ENCODE results near the gene INPP5A. TPM values are rescaled to one million over a fixed set of nuclear protein-coding genes. Genes with fewer than 3 reads are reported as not detected.

INPP5A gene
- total and polyA plus RNA-seq, 9 of the 15 experiments (the other 6 are each of a cell fraction or from before 2014, with no cell fraction given), result 0.66 to 11.6 (median 7.7) TPM

DNA sequence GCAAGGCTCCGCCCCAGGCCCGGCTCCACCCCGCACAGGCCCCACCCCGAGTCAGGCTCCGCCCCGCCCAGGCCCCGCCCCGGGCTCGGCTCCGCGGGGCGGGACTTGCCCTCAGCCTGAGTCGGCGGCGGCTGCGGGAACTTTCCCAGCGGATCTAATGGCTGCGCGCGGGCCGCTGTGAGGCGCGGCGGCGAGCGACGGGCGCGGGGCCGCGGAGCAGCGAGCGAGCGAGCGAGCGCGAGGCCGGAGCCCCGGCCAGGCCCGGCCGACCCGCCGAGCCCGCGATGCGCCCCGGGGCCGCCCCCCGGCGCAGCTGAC is at the start of gene INPP5A (continued):
- peak in 2 of 3 experiments; percentile 74 to 89 for TF ChIP-seq YY1 (IDR thresholded peaks at IDR 0.05; ENCODE audit: borderline replicate concordance in 1 of 3, control insufficient read depth in 1 of 3, extremely low read depth in 1 of 3, insufficient read depth in 3 of 3, insufficient read length in 1 of 3, insufficient replicate concordance in 2 of 3, low read depth in 1 of 3, low read length in 2 of 3)
- TF ChIP-seq, protein P1, sequence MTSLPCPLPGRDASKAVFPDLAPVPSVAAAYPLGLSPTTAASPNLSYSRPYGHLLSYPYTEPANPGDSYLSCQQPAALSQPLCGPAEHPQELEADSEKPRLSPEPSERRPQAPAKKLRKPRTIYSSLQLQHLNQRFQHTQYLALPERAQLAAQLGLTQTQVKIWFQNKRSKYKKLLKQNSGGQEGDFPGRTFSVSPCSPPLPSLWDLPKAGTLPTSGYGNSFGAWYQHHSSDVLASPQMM (CRISPR knock-in tag; IDR thresholded peaks at IDR 0.05), result no peak
- TF ChIP-seq KDM5B (IDR thresholded peaks at IDR 0.05; ENCODE audit: insufficient replicate concordance, low read depth, low read length), result peak; percentile 26

DNA sequence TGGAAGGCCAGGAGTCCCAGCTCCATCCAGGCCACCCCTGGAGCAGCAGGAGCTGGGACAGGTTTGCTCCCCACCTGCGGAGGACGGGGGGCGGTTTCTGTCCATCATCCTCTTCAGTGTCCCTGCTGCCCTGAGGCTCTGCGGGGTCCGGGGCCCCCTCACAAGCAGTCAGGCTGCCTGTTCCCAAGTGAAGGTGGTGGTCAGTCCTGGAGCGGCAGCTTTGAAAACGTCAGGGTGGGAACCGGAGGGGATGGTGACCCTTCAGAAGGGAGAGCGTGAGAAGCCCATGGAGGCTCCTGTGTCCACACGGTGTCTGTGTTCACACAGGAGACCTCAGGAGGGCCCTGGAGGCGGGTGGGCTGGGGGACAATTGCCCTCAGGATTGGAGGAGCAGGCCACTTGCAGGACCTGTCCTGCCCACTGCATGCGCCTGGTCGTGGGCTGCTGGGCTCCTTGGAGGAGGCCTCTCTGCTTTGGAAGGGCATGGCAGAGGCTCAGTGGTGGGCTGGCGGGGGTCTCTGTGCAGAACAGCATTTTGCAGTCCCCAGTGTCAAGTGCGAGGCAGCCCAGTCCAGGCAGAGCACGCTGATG is 49.3 kb upstream of the INPP5A start:
- Histone ChIP-seq H3K9me1 (ENCODE audit: control insufficient read depth, insufficient read depth, low read length) (no peaks in the 10 kb centered on the region), H4K20me1 (replicated peaks; ENCODE audit: control insufficient read depth, insufficient read depth, low read length) (no peaks in the 10 kb centered on the region), H3K79me2 (ENCODE audit: control insufficient read depth, insufficient read depth, low read length) (no peaks in the 10 kb centered on the region), H3K27ac (ENCODE audit: extremely low read depth, low read depth, low read length) (no peak overlapping the region), H3K9ac (ENCODE audit: insufficient read depth in 1 of 2, low read depth in 2 of 2, low read length in 2 of 2) (no peak overlapping the region), H3K4me1 (replicated peaks in 1 of 2; ENCODE audit: control insufficient read depth in 2 of 2, insufficient read depth in 2 of 2, low read length in 2 of 2) (peaks cover 0 to 5% of the 10 kb centered on the region in 2 experiments; a peak in 2 of 5 replicates), H3K27me3 (ENCODE audit: control insufficient read depth in 2 of 2, insufficient read depth in 2 of 2, low read length in 2 of 2) (peaks cover 17 to 56% of the 10 kb centered on the region in 2 experiments), H3K36me3 (ENCODE audit: control insufficient read depth, insufficient read depth, low read length) (no peaks in the 10 kb centered on the region), H3K4me2 (ENCODE audit: insufficient read depth, low read length) (no peak overlapping the region), H3K4me3 (no peak overlapping the region), H2AFZ (ENCODE audit: low read depth, low read length) (no peak overlapping the region), H3K9me3 (replicated peaks; ENCODE audit: control insufficient read depth, insufficient read depth, low read depth, low read length) (no peaks in the 10 kb centered on the region)
- no peak for TF ChIP-seq FOXA1 (IDR thresholded peaks at IDR 0.05; ENCODE audit: borderline replicate concordance)
- DNase-seq (ENCODE audit: extremely low read depth in 1 of 4, low spot score in 3 of 4) (no peak), ATAC-seq (no peak), FAIRE-seq (no peak)
- ChIA-PET POLR2A (no interaction called here), CTCF (ENCODE audit: low intra/inter-chr PET ratio) (no interaction called here)
- intact Hi-C loops (cut with micrococcal nuclease) (no loop called here), in situ Hi-C loops (cut with MboI) (no loop called here)
- WGBS (ENCODE audit: insufficient coverage, low coverage, missing lambda C conversion rate), result 2% methylated on average over 8 of the region's 16 CpGs
- no TSS peak for BruUV-seq (replicated peaks)

Data from K562 (cell line).